ENCODE results near the gene IGSF21. TPM values are rescaled to one million over a fixed set of nuclear protein-coding genes. Genes with fewer than 3 reads are reported as not detected.

The IGSF21 gene
- polyA plus RNA-seq, 1 donor (not counting 4 experiments of a cell fraction or from before 2014, with no cell fraction given) = not detected

GRCh38 chr1:18199462-18199861 is 91.9 kb downstream of the IGSF21 start:
- Histone ChIP-seq H4K20me1 (ENCODE audit: control insufficient read depth, extremely low read depth, insufficient read depth, low read length) (no peaks in the 10 kb centered on the region), H3K9me3 (ENCODE audit: control insufficient read depth, low read depth, low read length) (no peaks in the 10 kb centered on the region), H3K27ac (ENCODE audit: control insufficient read depth, insufficient read depth, low read length) (no peak overlapping the region), H3K79me2 (ENCODE audit: control insufficient read depth, insufficient read depth, low read length) (no peaks in the 10 kb centered on the region), H3K36me3 (ENCODE audit: control insufficient read depth in 2 of 2, extremely low read depth in 1 of 2, insufficient read depth in 2 of 2, low read length in 2 of 2) (no peaks in the 10 kb centered on the region), H2AFZ (ENCODE audit: control insufficient read depth, low read length) (no peak overlapping the region), H3K4me3 (ENCODE audit: control insufficient read depth in 2 of 3, extremely low read depth in 1 of 3, insufficient read depth in 2 of 3, low read depth in 1 of 3, low read length in 3 of 3) (no peak overlapping the region), H3K27me3 (ENCODE audit: control insufficient read depth, extremely low read depth, insufficient read depth, low read length) (peaks cover 13% of the 10 kb centered on the region), H3K4me2 (ENCODE audit: control insufficient read depth, extremely low read depth, insufficient read depth, low read depth, low read length) (no peak overlapping the region), H3K9ac (ENCODE audit: control insufficient read depth, extremely low read depth, insufficient read depth, low read length) (no peak overlapping the region), H3K4me1 (ENCODE audit: control insufficient read depth, extremely low read depth, insufficient read depth, low read length) (no peaks in the 10 kb centered on the region), H3K9me1 (ENCODE audit: control insufficient read depth, extremely low read depth, insufficient read depth, low read length) (no peaks in the 10 kb centered on the region)
- dilution Hi-C loops (cut with MboI; ENCODE audit: extremely low pct_ligation_motif_present, low sequenced_read_pairs) = no loop called here
- DNase-seq (ENCODE audit: low read depth, low spot score) (no peak), FAIRE-seq (no peak)
- no peak for TF ChIP-seq EZH2 (IDR thresholded peaks at IDR 0.05; ENCODE audit: low read length)

GRCh38 chr1:18200136-18200717 is 92.6 kb downstream of the IGSF21 start:
- no peaks in the 10 kb centered on the region for H3K4me1 ChIP-seq (ENCODE audit: control insufficient read depth, extremely low read depth, insufficient read depth, low read length)
- H3K27me3 ChIP-seq (ENCODE audit: control insufficient read depth, extremely low read depth, insufficient read depth, low read length) = peaks cover 13% of the 10 kb centered on the region
- H2AFZ ChIP-seq (ENCODE audit: control insufficient read depth, low read length) = no peak overlapping the region
- no peak overlapping the region for H3K4me2 ChIP-seq (ENCODE audit: control insufficient read depth, extremely low read depth, insufficient read depth, low read depth, low read length)
- no peaks in the 10 kb centered on the region for H3K9me3 ChIP-seq (ENCODE audit: control insufficient read depth, low read depth, low read length)
- no peaks in the 10 kb centered on the region for H3K79me2 ChIP-seq (ENCODE audit: control insufficient read depth, insufficient read depth, low read length)
- H3K9me1 ChIP-seq (ENCODE audit: control insufficient read depth, extremely low read depth, insufficient read depth, low read length) = no peaks in the 10 kb centered on the region
- TF ChIP-seq CTCF (optimal IDR thresholded peaks at IDR 0.05 in 1 of 3, IDR thresholded peaks at IDR 0.05 in 1 of 3, conservative IDR thresholded peaks at IDR 0.05 in 1 of 3; ENCODE audit: extremely low read depth in 1 of 3, insufficient read depth in 2 of 3, low read length in 3 of 3) = no peak
- no peak for TF ChIP-seq EZH2 (IDR thresholded peaks at IDR 0.05; ENCODE audit: low read length)
- DNase-seq (ENCODE audit: low read depth, low spot score) (no peak), FAIRE-seq (no peak)
- H3K27ac ChIP-seq (ENCODE audit: control insufficient read depth, insufficient read depth, low read length) = no peak overlapping the region
- no peaks in the 10 kb centered on the region for H4K20me1 ChIP-seq (ENCODE audit: control insufficient read depth, extremely low read depth, insufficient read depth, low read length)
- no peaks in the 10 kb centered on the region for H3K36me3 ChIP-seq (ENCODE audit: control insufficient read depth in 2 of 2, extremely low read depth in 1 of 2, insufficient read depth in 2 of 2, low read length in 2 of 2)
- dilution Hi-C loops (cut with MboI; ENCODE audit: extremely low pct_ligation_motif_present, low sequenced_read_pairs) = no loop called here
- H3K9ac ChIP-seq (ENCODE audit: control insufficient read depth, extremely low read depth, insufficient read depth, low read length) = no peak overlapping the region
- no peak overlapping the region for H3K4me3 ChIP-seq (ENCODE audit: control insufficient read depth in 2 of 3, extremely low read depth in 1 of 3, insufficient read depth in 2 of 3, low read depth in 1 of 3, low read length in 3 of 3)

GRCh38 chr1:18200918-18201317 is 93.3 kb downstream of the IGSF21 start:
- no peak for FAIRE-seq
- H3K27ac ChIP-seq (ENCODE audit: control insufficient read depth, insufficient read depth, low read length) = no peak overlapping the region

More at GRCh38 chr1:18200918-18201317, 93.3 kb downstream of the IGSF21 start:
- H3K9ac ChIP-seq (ENCODE audit: control insufficient read depth, extremely low read depth, insufficient read depth, low read length) = no peak overlapping the region
- no peak overlapping the region for H3K4me3 ChIP-seq (ENCODE audit: control insufficient read depth in 2 of 3, extremely low read depth in 1 of 3, insufficient read depth in 2 of 3, low read depth in 1 of 3, low read length in 3 of 3)
- DNase-seq (ENCODE audit: low read depth, low spot score) = no peak
- no peak overlapping the region for H3K4me2 ChIP-seq (ENCODE audit: control insufficient read depth, extremely low read depth, insufficient read depth, low read depth, low read length)
- TF ChIP-seq CTCF (optimal IDR thresholded peaks at IDR 0.05 in 1 of 3, IDR thresholded peaks at IDR 0.05 in 1 of 3, conservative IDR thresholded peaks at IDR 0.05 in 1 of 3; ENCODE audit: extremely low read depth in 1 of 3, insufficient read depth in 2 of 3, low read length in 3 of 3) (no peak), EZH2 (IDR thresholded peaks at IDR 0.05; ENCODE audit: low read length) (no peak)
- H3K9me3 ChIP-seq (ENCODE audit: control insufficient read depth, low read depth, low read length) = no peaks in the 10 kb centered on the region
- no peaks in the 10 kb centered on the region for H3K79me2 ChIP-seq (ENCODE audit: control insufficient read depth, insufficient read depth, low read length)
- H3K9me1 ChIP-seq (ENCODE audit: control insufficient read depth, extremely low read depth, insufficient read depth, low read length) = no peaks in the 10 kb centered on the region
- no peaks in the 10 kb centered on the region for H3K36me3 ChIP-seq (ENCODE audit: control insufficient read depth in 2 of 2, extremely low read depth in 1 of 2, insufficient read depth in 2 of 2, low read length in 2 of 2)
- peaks cover 13% of the 10 kb centered on the region for H3K27me3 ChIP-seq (ENCODE audit: control insufficient read depth, extremely low read depth, insufficient read depth, low read length)
- H2AFZ ChIP-seq (ENCODE audit: control insufficient read depth, low read length) = no peak overlapping the region
- H3K4me1 ChIP-seq (ENCODE audit: control insufficient read depth, extremely low read depth, insufficient read depth, low read length) = no peaks in the 10 kb centered on the region
- dilution Hi-C loops (cut with MboI; ENCODE audit: extremely low pct_ligation_motif_present, low sequenced_read_pairs) = no loop called here
- H4K20me1 ChIP-seq (ENCODE audit: control insufficient read depth, extremely low read depth, insufficient read depth, low read length) = no peaks in the 10 kb centered on the region

Data from keratinocyte (primary cell).